ENCODE measurements around the gene STXBP5L.

DNA sequence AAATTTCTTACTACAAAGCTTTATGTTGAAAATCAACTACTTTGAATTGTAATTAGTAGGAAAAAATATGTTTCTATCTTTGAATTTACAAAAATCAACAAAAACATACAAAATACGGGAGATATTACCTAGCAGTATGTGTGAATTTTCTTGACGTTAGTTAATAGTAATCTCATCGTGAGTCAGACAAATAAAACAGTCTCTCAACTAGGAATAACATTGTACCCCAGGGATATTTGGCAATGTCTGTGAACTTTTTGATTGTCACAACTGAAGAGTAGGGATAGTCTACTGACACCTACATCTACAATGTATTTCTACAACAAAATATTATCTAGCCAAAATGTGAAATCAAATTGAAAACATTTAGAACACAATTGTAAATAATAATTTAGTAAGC is 387.4 kb downstream of the STXBP5L start:
- TF ChIP-seq ZNF302 (CRISPR knock-in tag; IDR thresholded peaks at IDR 0.05) (no peak), CHD2 (IDR thresholded peaks at IDR 0.05; ENCODE audit: low read length, partially characterized antibody) (no peak), RAD21 (conservative IDR thresholded peaks at IDR 0.05 in 1 of 2, IDR thresholded peaks at IDR 0.05 in 1 of 2) (no peak), RCOR1 (IDR thresholded peaks at IDR 0.05; ENCODE audit: low read depth, low read length) (no peak), RFX5 (IDR thresholded peaks at IDR 0.05) (no peak)
- TF ChIP-seq, protein P1, sequence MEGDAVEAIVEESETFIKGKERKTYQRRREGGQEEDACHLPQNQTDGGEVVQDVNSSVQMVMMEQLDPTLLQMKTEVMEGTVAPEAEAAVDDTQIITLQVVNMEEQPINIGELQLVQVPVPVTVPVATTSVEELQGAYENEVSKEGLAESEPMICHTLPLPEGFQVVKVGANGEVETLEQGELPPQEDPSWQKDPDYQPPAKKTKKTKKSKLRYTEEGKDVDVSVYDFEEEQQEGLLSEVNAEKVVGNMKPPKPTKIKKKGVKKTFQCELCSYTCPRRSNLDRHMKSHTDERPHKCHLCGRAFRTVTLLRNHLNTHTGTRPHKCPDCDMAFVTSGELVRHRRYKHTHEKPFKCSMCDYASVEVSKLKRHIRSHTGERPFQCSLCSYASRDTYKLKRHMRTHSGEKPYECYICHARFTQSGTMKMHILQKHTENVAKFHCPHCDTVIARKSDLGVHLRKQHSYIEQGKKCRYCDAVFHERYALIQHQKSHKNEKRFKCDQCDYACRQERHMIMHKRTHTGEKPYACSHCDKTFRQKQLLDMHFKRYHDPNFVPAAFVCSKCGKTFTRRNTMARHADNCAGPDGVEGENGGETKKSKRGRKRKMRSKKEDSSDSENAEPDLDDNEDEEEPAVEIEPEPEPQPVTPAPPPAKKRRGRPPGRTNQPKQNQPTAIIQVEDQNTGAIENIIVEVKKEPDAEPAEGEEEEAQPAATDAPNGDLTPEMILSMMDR (IDR thresholded peaks at IDR 0.05) = no peak
- TF ChIP-seq, protein P2, sequence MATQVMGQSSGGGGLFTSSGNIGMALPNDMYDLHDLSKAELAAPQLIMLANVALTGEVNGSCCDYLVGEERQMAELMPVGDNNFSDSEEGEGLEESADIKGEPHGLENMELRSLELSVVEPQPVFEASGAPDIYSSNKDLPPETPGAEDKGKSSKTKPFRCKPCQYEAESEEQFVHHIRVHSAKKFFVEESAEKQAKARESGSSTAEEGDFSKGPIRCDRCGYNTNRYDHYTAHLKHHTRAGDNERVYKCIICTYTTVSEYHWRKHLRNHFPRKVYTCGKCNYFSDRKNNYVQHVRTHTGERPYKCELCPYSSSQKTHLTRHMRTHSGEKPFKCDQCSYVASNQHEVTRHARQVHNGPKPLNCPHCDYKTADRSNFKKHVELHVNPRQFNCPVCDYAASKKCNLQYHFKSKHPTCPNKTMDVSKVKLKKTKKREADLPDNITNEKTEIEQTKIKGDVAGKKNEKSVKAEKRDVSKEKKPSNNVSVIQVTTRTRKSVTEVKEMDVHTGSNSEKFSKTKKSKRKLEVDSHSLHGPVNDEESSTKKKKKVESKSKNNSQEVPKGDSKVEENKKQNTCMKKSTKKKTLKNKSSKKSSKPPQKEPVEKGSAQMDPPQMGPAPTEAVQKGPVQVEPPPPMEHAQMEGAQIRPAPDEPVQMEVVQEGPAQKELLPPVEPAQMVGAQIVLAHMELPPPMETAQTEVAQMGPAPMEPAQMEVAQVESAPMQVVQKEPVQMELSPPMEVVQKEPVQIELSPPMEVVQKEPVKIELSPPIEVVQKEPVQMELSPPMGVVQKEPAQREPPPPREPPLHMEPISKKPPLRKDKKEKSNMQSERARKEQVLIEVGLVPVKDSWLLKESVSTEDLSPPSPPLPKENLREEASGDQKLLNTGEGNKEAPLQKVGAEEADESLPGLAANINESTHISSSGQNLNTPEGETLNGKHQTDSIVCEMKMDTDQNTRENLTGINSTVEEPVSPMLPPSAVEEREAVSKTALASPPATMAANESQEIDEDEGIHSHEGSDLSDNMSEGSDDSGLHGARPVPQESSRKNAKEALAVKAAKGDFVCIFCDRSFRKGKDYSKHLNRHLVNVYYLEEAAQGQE (IDR thresholded peaks at IDR 0.05) = no peak
